ENCODE results near the gene NUP210L. TPM values are rescaled to one million over a fixed set of nuclear protein-coding genes. Genes with fewer than 3 reads are reported as not detected.
"Not testable (repeated sequence)": the region's sequence is repeated elsewhere in the genome, so short reads cannot be mapped to it uniquely, and the experiment has no call there.

NUP210L gene
- total RNA-seq, 1 experiment from 2014 or later: not detected

GRCh38 chr1:154170547-154171222, 15.8 kb upstream of the NUP210L start:
- no peak for DNase-seq (ENCODE audit: low read depth)

GRCh38 chr1:154167461-154167860, 12.6 kb upstream of the NUP210L start:
- no peak for DNase-seq (ENCODE audit: low read depth)

GRCh38 chr1:154166207-154166606, 11.3 kb upstream of the NUP210L start:
- no peak for DNase-seq (ENCODE audit: low read depth)

GRCh38 chr1:154159554-154159953, 4.7 kb upstream of the NUP210L start:
- no peak for DNase-seq (ENCODE audit: low read depth)

- DNase-seq (ENCODE audit: low read depth): no peak
Observed at GRCh38 chr1:154158307-154159125, 3.6 kb upstream of the NUP210L start.

- no peak for DNase-seq (ENCODE audit: low read depth)
Observed at GRCh38 chr1:154157520-154158306, 2.8 kb upstream of the NUP210L start.

- DNase-seq (ENCODE audit: low read depth): no peak
Observed at GRCh38 chr1:154155251-154155650, 378 bp upstream of the NUP210L start.

- DNase-seq (ENCODE audit: low read depth): no peak
Observed at GRCh38 chr1:154154053-154154452, 820 bp downstream of the NUP210L start.

GRCh38 chr1:154151311-154151710, 3.6 kb downstream of the NUP210L start:
- no peak for DNase-seq (ENCODE audit: low read depth)

GRCh38 chr1:154148807-154149206, 6.1 kb downstream of the NUP210L start:
- no peak for DNase-seq (ENCODE audit: low read depth)

- DNase-seq (ENCODE audit: low read depth): not testable (repeated sequence)
Observed at GRCh38 chr1:154147505-154147904, 7.4 kb downstream of the NUP210L start.

- DNase-seq (ENCODE audit: low read depth): no peak
Observed at GRCh38 chr1:154145986-154146385, 8.9 kb downstream of the NUP210L start.

- DNase-seq (ENCODE audit: low read depth): no peak
Observed at GRCh38 chr1:154142358-154142757, 12.5 kb downstream of the NUP210L start.

- DNase-seq (ENCODE audit: low read depth): peak; percentile 41
Observed at GRCh38 chr1:154141240-154141639, 13.6 kb downstream of the NUP210L start.

- no peak for DNase-seq (ENCODE audit: low read depth)
Observed at GRCh38 chr1:154137888-154138287, 17.0 kb downstream of the NUP210L start.

GRCh38 chr1:154133256-154133655, 21.6 kb downstream of the NUP210L start:
- no peak for DNase-seq (ENCODE audit: low read depth)

- peak; percentile 18 for DNase-seq (ENCODE audit: low read depth)
Observed at GRCh38 chr1:154129391-154129970, 25.4 kb downstream of the NUP210L start.

- not testable (repeated sequence) for DNase-seq (ENCODE audit: low read depth)
Observed at GRCh38 chr1:154123205-154123604, 31.7 kb downstream of the NUP210L start.

- no peak for DNase-seq (ENCODE audit: low read depth)
Observed at GRCh38 chr1:154117642-154118041, 37.2 kb downstream of the NUP210L start.

GRCh38 chr1:154115180-154115579, 39.7 kb downstream of the NUP210L start:
- peak; percentile 35 for DNase-seq (ENCODE audit: low read depth)

GRCh38 chr1:154104433-154105082, 50.3 kb downstream of the NUP210L start:
- DNase-seq (ENCODE audit: low read depth): no peak

Measured in M059J (cell line).